IPS DF 4.7 (cell line): ENCODE data around the gene KLHL13.

Experiments
- DNase-seq: peaks from one replicate; pipeline ENCODE4 v3.0.0-alpha.2; 2013; ENCODE audit warnings: low spot score; ENCODE audit errors: extremely low read depth

KLHL13 gene

DNA sequence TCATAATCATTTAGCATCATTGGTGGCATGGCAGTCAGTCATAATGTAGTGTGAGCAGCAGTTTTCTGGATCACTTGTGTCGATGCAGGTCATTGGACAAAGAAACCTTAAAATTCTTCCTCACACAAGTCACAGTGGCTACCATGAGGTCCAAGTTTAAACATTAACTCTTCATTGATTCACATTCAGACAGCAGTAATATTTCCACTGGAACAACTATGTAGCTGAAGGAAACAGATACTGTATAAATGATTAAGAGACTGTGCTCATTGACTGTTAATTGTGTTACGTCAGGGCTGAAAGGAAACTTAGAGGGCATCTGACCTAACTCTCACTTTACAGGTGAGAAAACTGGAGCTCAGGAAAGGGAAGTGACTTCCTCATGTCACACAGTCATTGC is 261.8 kb downstream of the KLHL13 start:
- DNase-seq: no peak

GRCh38 chrX:117851025-117851424 is 265.6 kb downstream of the KLHL13 start:
- DNase-seq: no peak
